Measurements from ENCODE around the gene KIF5A. TPM values are rescaled to one million over a fixed set of nuclear protein-coding genes. Genes with fewer than 3 reads are reported as not detected.
A peak's percentile ranks its signal among the peaks of the same experiment; 100 is the strongest.

Gene KIF5A
- total RNA-seq, 1 experiment from 2014 or later = 0.30 TPM

DNA sequence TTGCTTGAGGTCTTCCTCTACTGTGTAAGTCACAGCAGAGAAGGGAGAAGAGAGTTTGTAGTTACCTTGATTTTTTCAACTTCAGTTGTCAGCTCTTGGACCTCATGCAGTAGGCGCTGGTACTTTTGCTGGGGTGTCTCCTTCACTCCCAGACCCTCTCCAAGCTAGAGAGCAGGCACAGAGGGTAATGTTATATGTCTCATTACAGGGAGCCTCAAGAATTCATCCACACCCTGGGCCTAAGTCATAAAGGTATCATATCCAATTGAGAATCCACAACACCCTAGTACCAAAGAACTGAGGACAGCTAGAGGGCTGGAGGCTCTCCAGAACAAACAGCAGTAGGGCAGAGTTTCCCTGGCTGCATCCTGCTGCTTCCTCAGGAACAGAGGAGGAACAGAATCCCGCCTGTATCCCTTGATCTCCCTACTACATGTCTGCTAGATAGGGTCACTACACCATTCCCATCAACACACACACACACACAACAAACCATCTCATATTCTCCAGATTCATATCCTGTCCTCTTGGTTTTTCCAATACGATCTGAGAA, 14.8 kb upstream of the KIF5A start:
- DNase-seq (ENCODE audit: low read depth) = no peak

DNA sequence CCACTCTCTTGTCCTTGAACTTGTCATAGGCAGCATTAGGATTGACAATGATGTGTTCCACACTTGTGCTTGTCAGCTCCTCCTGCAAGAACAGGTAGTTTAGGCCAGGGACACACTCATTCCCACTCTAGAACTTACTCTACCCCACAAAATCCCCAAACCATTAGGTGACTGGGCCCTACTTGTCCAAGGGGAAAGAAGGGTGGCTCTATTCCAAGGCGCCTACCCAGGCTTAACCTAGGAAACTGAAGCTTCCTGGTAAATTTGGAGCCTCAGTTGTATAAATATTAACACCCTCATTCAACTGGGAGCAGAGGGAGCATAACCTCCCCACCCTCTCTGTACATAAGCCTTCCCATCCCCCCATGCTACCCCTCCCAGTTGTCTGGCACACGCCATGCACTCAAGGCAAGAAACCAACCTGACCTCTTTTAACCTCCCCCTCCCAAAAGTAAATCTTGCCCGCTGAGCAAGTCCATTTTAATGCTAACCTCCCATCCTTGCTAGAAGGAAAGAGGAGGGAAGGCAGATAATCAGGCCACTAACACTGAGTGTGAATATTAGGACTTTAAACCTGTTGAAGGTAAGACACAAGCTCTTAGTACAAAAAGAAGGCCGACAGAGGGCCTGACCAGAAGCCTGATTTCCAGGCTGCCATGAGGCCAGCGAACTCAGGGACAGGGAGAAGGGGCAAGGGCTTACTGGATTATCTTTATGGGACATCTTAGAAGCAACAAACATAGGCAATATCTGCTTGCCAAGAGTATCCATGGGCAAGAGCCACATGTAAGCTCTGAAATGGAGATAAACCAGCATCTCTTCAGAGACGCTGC, 13.9 kb upstream of the KIF5A start:
- no peak for DNase-seq (ENCODE audit: low read depth)

DNA sequence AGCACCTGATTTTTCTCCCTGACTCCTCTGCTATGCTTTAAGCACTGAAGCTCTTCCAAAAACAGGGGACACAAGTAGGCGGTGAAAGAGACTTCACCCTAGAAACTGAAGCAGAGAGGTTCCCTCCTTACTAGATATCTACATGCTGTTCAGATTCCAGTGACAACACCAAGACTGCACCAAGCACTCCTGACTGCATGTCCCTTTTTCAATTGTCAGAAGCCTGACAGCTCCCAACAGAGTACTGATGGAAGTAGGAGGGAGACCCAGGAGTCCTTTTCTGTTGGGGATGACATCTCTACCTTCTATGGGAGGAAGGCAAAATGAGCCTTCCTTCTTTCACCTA, 13.3 kb upstream of the KIF5A start:
- DNase-seq (ENCODE audit: low read depth) = no peak

DNA sequence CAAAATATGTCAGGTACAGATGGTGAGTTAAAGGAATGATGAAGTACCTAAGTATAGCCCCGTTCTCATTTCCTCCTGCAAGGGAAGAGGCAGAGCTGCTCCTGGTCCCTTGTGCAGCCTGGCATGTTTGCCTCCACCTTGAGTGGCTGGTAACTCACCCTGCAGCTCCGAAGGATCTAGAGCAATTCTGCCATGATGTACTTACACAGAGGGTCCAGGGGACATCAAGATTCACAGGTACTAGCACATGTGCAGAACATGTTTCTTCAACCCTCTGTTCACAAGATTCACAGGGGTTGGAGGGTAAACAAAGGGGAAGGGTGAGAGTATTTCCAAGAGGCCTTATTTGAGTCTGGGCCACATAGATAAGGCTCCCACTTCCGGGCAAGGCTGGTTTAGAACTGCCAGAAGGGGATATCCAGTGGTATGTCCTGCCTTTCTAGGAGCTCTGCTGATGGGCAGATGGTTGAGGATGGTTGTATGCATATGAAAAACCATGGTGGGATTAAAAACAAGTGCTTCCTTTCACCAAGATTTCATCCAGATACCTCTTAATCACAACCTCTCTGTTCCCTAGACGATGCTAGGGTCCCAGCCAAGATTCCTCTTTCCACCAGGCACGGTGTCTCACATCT, 10.6 kb upstream of the KIF5A start:
- DNase-seq (ENCODE audit: low read depth) = no peak

DNA sequence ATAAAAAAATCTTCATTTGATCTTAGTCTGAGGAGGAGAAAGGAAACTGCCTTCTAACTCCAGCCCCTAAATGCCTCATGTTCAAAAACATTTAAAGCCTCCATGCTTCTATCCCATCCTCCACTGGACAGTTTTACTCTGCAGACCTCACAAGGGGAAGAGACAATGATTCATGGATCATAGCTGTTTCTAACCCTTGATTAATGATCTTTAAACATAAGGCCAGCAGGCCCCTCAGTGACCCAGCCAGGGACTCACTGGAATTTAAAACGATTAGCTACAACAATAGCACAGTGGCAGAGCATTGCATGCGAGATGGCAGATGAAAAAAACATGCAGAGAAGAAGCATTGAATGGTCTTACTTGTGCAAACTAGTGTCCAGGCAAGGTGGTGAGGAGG, 8.8 kb upstream of the KIF5A start:
- no peak for DNase-seq (ENCODE audit: low read depth)

DNA sequence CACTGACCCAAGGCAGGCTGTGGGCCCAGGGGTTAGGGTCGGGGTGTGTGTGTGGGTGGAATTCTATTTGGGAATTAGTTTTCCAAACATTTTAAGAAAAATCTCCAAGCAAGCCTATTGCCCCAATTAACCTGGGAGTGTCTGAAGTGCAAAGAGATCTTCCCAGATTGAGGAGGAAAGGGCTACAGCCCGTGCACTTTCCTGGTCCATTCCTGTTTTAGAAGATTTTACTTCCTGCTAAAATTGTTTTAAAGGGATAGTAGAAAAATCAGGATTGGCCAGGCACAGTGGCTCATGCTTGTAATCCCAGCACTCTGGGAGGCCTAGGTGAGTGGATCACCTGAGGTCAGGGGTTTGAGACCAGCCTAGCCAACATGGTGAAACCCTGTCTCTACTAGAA, 8.1 kb upstream of the KIF5A start:
- no peak for DNase-seq (ENCODE audit: low read depth)

DNA sequence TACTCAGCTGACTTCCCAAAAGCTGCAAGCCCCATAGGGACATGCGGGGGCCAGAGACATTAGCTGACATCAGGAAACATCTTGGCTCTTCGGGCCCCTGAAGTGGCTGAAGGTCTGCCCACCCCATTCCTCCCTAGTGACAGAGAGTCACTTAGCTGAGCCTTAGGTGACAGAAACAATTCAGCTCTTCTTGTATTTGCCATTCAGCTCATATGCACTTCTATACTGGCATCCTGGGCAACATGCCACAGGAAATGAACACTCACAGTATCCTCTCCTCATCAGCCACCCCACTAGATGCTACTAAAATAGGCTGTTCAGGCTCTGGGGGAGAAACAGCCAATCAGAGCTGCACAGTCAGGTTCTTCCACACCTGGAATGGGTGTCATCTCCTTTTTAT, 6.3 kb upstream of the KIF5A start:
- peak; percentile 25 for DNase-seq (ENCODE audit: low read depth)

DNA sequence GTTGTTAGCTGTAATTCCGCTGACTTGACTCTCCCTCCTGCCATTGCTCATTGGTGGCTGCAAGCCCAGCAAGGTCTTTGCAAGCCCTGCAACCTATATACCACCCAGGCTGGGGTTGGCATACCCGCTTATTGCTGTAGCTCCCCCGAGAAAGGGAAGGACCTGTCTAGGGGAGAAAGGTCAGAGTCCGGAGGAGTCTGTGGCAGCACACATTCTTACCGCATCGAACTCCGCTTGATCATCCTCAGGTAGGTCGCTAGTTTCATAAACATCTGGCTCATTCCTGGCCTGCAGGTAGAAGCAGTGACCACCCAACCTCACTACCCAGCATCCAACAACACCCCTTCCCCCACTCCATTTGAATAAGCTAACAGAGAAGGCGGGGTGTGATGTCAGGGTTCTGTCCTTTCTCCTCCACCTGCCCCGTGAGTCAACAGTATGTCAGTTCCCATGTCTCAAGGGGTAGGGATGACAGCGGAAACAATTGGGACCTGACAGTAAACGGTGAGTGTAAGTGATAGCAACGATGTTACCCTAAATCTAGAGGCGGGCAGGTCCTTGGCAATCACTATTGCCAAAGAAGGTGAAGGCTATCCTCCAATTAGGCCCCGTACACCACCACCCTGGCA, 3.9 kb upstream of the KIF5A start:
- no peak for DNase-seq (ENCODE audit: low read depth)

DNA sequence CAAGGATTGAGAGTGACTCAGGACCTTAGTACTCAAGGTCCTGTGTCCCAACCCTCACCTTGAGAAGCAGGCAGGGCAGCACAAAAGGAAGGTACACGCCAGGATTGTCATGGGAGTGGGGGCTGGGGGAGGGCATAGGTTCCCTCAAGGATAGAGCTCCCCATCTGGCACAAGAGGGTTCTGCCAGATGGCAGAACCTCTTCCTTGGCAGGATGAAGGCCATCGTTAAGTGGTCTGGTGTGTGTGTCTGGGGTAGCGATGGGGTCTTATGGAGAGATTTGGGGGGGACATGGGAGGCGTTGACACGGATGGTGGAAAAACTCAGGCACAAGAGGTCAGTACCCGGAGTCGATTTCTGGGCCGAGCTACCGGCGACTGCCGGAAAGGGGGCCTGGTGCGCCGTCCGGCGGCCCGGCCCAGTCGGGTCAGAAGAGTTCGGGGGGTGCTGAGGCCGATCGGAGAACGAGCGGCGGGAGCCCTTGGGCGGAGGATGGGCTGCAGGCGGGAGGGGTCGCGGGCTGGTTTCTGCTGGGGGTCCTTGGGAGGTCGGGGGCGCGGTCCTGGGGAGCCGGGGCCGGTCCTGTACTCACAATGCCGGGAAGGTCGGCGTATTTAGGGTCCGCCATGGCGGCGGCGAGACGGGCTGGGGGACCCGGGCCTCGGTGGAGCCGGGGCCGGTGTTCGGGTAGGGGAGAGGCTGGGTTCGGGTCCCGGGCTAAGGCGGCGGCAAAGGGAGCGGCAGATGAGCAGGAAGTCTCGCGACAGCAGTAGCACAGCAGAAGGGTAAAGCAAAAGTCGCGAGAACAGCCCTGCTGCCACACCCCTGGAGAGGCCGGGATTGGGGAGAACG, 3.2 kb upstream of the KIF5A start, which contains the start of gene DCTN2:
Gene DCTN2 (minus strand): TSS at position 755 of the 850 bp plus-strand sequence. CDS start 129 bp downstream, at position 626.
- peak; percentile 97 for DNase-seq (ENCODE audit: low read depth)

DNA sequence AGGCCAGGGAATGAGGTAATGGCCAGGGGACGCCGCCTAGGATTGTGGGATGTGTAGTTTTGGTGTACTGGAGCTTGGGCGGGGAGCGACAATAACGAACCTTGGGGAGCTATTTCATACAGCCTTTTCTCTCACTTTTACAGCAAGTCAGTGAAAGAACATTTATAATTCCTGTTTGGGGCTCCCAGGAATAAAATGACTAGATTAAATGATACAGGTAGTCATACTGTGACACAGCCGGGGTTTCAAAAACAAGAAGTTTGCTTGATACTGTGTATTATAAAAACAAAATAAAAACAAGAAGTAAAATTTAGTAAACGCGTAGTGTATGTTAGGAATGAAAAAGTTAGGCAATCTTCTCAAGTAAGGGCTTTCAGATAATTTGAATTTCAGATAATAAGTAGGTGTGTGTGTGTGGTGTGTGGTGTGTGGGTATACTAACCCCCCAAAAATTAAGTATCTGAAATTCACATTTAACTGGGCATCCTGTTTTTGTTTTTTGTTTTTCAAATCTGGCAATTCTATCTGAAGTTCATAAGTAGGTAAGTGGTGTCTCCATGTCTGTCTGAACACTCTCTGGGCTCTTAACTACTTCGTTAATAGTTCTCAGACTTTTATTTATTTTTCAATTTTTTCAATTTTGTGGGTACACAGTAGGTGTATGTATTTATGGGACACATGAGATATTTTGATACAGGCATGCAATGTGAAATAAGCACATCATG, 2.4 kb upstream of the KIF5A start:
- DNase-seq (ENCODE audit: low read depth) = no peak

DNA sequence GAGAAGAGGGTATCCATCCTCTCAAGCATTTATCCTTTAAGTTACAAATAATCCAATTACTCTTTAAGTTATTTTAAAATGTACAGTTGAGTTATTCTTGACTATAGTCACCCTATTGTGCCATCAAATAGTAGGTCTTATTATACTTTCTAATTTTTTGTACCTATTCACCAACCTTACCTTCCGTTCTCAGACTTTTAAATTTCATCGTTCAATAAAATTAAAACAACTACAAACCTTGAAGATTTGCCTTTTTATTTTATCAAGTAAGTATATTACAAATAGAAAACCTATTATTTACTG, 1.9 kb upstream of the KIF5A start:
- DNase-seq (ENCODE audit: low read depth) = no peak

DNA sequence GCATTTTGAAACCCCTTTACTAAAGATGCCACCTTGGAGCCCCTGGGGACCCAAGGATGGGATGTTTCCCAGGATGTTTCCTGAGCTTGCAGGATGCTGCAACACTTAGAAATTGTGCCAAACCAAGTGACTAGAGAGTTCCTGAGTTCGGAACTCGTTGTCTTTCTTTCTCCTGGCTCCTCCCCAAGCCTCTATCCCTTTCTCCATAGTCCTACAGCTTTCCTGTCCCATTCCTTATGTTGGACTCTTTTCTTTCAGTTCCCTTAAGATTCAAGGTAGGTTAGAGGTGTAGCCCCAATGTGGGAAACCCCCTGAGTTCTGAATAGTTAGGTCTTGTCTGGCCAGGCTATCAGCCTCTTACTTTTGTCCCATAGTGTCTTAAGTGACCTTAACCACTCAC, 1.4 kb upstream of the KIF5A start:
- no peak for DNase-seq (ENCODE audit: low read depth)

DNA sequence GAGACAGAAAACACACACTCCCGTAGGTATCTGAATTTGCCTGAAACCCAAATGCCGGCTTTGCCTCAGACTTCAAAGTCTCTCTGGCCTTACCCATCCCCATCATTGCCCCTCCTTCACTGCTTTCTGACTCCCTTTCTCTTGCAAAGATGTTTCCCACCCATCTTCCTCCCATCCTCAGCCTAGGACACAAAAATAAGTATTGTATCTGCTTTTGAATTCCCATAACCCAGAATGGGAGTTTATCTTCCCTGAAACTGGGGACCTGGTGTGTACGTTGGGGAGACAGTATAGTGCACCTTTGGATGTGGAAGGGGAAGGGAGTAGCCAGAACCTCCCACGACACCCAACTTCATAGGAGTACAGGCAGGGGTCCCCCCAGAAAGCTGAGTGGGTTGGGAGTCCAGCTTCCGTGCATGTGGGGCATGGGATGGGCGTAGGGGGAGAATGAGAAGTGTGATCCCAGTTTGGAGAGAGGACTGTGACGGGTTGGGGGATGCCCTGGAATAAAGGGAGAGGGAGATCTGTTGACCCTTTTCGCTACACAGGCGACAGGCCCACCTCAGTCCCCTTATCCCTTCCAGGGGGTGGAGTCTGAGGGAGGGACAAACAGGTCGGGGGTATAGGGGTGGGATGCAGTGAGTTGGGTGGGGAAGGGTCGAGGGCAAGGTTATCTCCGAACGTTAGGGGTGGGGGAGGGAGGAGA, 488 bp upstream of the KIF5A start:
- no peak for DNase-seq (ENCODE audit: low read depth)

DNA sequence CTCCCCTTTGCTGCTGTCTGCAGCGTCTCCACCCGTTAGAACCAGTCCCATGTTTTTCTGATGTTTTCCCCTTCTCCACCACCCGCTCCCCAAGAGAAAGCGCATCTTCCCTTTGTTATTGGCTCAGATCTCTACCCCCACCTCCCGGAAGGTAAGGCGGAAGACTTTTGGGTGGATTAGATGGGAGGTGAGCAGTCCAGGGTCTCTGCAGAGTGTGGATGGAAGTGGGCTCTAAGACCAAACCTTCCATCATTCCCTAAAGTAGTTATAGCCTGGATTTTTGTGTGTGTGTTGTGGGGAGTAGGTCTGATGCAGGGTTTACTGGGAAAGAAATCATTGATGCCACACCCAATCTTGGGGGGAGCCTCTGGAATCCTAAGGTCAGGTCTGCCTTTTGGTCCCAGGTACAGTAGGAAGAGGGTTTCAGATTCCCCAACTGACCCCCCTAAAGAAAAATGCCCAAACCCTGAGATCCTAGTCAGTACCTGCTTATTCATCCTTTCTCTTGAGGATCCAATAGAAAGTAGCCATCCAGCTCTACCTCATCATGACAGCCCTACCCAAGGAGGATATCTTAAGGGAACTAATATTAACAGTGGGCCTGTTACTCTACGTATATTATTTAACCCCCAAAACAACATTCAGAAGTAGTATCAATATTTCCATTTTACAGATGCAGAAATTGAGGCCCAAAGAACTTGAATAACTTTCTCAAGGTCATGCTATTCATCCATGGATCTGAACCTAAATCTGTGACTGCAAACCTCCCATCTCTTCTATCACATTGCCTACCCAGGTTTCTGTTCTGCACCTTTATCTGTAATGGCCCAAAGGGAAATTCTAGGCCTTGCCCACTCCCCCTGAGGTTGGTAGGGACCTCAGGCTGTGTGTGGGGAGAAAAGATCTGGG, 1.1 kb downstream of the KIF5A start:
- no peak for DNase-seq (ENCODE audit: low read depth)

DNA sequence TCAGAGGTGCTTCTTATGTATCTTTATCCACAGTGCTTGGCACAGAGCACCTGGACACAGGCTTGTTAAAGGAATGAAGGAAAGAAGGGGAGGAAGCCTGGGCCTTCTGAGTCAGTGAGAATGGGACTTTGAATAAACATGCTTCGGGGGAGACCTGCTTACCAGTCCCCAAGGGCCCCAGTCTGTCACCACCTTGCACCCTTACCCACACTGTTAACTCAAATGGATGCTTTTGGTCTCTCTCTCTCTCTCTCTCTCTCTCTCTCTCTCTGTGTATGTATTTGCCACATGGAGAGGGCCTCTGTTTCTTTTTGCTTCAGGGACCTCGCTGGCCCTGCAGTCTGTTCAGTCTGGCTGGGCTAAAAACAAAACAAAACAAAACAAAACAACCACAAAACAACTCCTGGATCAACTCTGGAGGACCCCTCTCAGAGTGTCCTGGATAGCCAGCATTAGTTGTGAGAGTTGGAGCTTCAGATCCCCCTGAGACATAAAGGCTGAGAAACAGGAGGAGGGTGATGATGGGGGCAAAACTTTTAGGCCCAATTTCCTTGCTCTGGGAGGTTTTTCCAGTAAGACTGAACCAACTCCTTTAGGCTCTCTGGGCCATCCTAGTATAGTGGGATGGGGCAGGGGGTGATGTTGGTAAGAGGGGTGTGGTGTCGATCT, 1.9 kb downstream of the KIF5A start:
- no peak for DNase-seq (ENCODE audit: low read depth)

DNA sequence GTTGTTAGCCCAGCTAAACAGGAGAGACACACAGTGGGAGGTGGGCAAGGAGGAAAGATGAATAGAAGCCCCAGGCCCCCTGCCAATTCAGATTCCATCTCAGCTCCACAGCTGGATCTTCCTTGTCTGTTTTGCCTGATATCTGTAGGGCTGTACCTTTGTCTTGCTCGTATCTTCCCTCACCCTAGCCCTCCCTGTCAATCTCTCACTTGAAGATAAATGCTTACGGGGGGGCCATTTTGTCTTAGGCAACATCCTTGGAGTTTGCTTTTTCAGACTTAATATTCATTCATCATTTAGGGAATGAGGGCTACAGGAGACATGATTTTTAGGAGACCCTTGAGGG, 2.4 kb downstream of the KIF5A start:
- no peak for DNase-seq (ENCODE audit: low read depth)

DNA sequence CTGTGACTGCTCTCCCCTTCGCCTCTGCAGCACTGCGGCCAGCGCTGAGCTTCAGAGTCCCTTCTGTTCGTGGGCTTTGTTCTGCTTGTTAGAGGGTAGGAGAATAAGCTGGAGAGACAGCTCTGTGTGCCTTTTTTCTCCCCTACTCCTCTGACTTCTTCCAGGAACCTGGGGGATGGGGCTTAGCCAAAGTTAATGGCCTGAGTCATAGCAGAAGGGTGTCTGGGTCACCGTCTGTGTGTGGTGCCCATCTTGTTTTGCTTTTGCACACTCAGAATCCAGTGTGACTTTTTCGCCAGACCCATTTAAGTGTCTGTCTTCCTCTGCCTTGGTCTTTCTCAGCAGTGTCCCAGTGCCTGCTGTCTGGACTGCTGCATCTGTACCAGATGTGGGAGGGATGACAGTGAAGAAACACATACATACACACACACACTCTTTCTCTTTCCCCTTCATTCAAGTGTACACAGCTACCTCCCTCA, 3.0 kb downstream of the KIF5A start:
- peak; percentile 54 for DNase-seq (ENCODE audit: low read depth)

DNA sequence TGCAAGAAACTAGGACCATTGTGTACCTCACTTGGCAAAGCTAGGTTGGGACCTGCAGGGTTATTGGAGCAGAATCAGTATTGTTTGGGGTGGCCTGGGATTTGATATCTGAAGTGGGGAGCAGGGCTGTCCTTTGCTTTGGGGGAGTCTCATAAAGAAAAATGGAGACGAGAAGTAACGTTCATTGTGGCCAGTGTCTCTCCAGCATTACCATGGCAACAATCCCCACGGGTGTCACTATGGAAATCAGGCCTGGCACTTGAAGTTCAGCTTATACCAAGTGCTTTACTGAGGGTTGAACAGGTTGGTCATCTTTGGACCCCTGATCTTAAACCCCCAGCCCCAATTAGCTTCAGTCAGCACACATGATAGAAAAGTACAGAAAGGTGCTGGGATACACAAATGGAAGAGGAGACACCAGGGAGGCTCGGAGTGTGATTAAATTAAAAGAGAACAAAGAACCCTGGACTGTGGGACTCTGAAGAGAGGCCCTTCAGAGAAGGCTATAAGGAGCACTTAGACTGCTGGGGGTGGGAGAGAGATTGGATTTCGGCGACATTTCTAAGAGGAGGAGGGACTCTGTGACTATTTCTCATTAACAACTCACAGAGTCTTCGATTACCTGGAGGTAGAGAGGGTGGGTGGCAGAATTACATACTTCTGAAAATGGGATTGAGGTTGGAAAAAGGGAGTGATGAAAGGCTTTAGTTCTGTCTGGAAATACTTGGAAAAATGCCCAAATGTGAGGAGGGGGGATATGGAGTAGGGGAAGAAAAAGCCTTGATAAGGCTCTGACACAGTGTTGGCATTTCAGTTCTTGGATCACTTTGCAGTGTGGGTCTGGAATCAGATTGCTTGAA, 3.7 kb downstream of the KIF5A start:
- DNase-seq (ENCODE audit: low read depth) = no peak

Measured in M059J (cell line).